A549 (cell line): ENCODE data around the gene ASIC5. TPM values are rescaled to one million over a fixed set of nuclear protein-coding genes. Genes with fewer than 3 reads are reported as not detected.
A peak's percentile ranks its signal among the peaks of the same experiment; 100 is the strongest.

ENCODE experiments used
- ATAC-seq, 2 experiments: fragments of 200-7000 bp in 1 of 2; fragments of >200 bp in 1 of 2; cut with Nextera tagmentation in 1 of 2; cut with Tn5 transposase in 1 of 2; 3 replicates each; pipeline versions ENCODE4 v1.8.0 to v1.9.1; 2018 to 2020; ENCODE audit warnings: mild to moderate bottlenecking in 1 of 2, moderate library complexity in 1 of 2
- CTCF ChIA-PET: fragments of 300-600 bp; sonication (Branson Sonifier 250); formaldehyde crosslinking; extraction: SDS; loops from one replicate; lab custom pipeline; 2021; ENCODE audit warnings: antibody characterized with exemption, inconsistent platforms; lab: Yijun Ruan, JAX
- POLR2A ChIA-PET: fragments of 350-600 bp; formaldehyde crosslinking; extraction: SDS; loops from one replicate; lab custom pipeline; 2021; ENCODE audit warnings: antibody characterized with exemption, inconsistent platforms; lab: Yijun Ruan, JAX
- DNase-seq, 2 experiments: peaks; one replicate each; pipeline versions ENCODE4 v3.0.0 to v3.0.0-alpha.2; 2011 to 2016; ENCODE audit warnings: low read depth in 1 of 2, low spot score in 1 of 2
- FAIRE-seq: peaks from 2 replicates; lab custom pipeline; 2011; peaks lifted over from hg19 to GRCh38; lab: Jason Lieb, UNC
- H3K27ac ChIP-seq, 2 experiments: fragments of >200 bp; sonication (Bioruptor Twin); formaldehyde crosslinking; 3 replicates each; pipeline ENCODE4 v1.5.1; 2016 to 2017
- H3K4me1 ChIP-seq: fragments of >200 bp; sonication (Bioruptor Twin); formaldehyde crosslinking; 3 replicates; pipeline ENCODE4 v1.6.1; 2016
- H3K4me2 ChIP-seq: fragments of >200 bp; sonication (Bioruptor Twin); formaldehyde crosslinking; 3 replicates; pipeline ENCODE4 v1.6.1; 2016
- H3K4me3 ChIP-seq: fragments of >200 bp; sonication (Bioruptor Twin); formaldehyde crosslinking; 3 replicates; pipeline ENCODE4 v1.5.1; 2016
- H3K9me3 ChIP-seq: fragments of >200 bp; sonication (Bioruptor Twin); formaldehyde crosslinking; 3 replicates; pipeline ENCODE4 v1.6.1; 2016
- BHLHE40 ChIP-seq: IDR thresholded peaks from 2 replicates; pipeline ENCODE4 v1.6.1; 2012; ENCODE audit warnings: low read depth, low read length, inconsistent platforms
- CBX8 ChIP-seq: fragments of 200-600 bp; sonication (generic); IDR thresholded peaks from 2 replicates; pipeline ENCODE4 v1.6.1; 2016
- CHD2 ChIP-seq: fragments of 150-350 bp; IDR thresholded peaks from 2 replicates; pipeline ENCODE4 v1.6.1; 2014; ENCODE audit warnings: low read length; ENCODE audit not compliant: partially characterized antibody
- CTCF ChIP-seq: fragments of >200 bp; sonication (Bioruptor Twin); formaldehyde crosslinking; IDR thresholded peaks from 3 replicates; pipeline ENCODE4 v1.5.1; 2016
- EHF ChIP-seq: fragments of 250-450 bp; sonication (Bioruptor Pico); IDR thresholded peaks from 2 replicates; pipeline ENCODE4 v1.5.0; 2020; ENCODE audit warnings: mild to moderate bottlenecking
- FOSB ChIP-seq: fragments of 250-450 bp; sonication (Bioruptor Pico); IDR thresholded peaks from 2 replicates; pipeline ENCODE4 v1.5.0; 2020; ENCODE audit warnings: mild to moderate bottlenecking, moderate library complexity
- FOXS1 ChIP-seq: fragments of 250-450 bp; sonication (Bioruptor Pico); IDR thresholded peaks from 2 replicates; pipeline ENCODE4 v1.5.0; 2020; ENCODE audit warnings: mild to moderate bottlenecking, moderate library complexity
- HOXB13 ChIP-seq: fragments of 250-450 bp; sonication (Bioruptor Pico); IDR thresholded peaks from 2 replicates; pipeline ENCODE4 v1.5.0; 2020; ENCODE audit warnings: low read depth, mild to moderate bottlenecking, moderate library complexity
- HOXB5 ChIP-seq: fragments of 250-450 bp; sonication (Bioruptor Pico); IDR thresholded peaks from 2 replicates; pipeline ENCODE4 v1.5.0; 2020; ENCODE audit warnings: mild to moderate bottlenecking, moderate library complexity
- JUN ChIP-seq, 2 experiments: fragments of >200 bp; sonication (Bioruptor Twin); formaldehyde crosslinking; IDR thresholded peaks; 2 replicates in 1 of 2; 3 replicates in 1 of 2; pipeline ENCODE4 v1.6.1; 2016 to 2017
- MAFK ChIP-seq: fragments of 450-650 bp; IDR thresholded peaks from 2 replicates; pipeline ENCODE4 v1.6.1; 2014; ENCODE audit not compliant: partially characterized antibody
- MAX ChIP-seq: IDR thresholded peaks from 2 replicates; pipeline ENCODE4 v1.6.1; 2012
- MAZ ChIP-seq: fragments of 150-350 bp; IDR thresholded peaks from 2 replicates; pipeline ENCODE4 v1.6.1; 2014; ENCODE audit warnings: antibody characterized with exemption, low read depth, low read length, borderline replicate concordance
- NR3C1 ChIP-seq: fragments of >200 bp; sonication (Bioruptor Twin); formaldehyde crosslinking; IDR thresholded peaks from 3 replicates; pipeline ENCODE4 v1.6.1; 2017
- POLR2A ChIP-seq: IDR thresholded peaks from 2 replicates; pipeline ENCODE4 v1.6.1; 2012; ENCODE audit warnings: mild to moderate bottlenecking, low read length
- RAD21 ChIP-seq, 2 experiments: fragments of >200 bp in 1 of 2; sonication (Bioruptor Twin) in 1 of 2; formaldehyde crosslinking in 1 of 2; IDR thresholded peaks in 1 of 2; conservative IDR thresholded peaks in 1 of 2; 2 replicates in 1 of 2; 3 replicates in 1 of 2; pipeline ENCODE4 v1.6.1; 2012 to 2018; ENCODE audit warnings: inconsistent platforms in 1 of 2
- REST ChIP-seq: fragments of 200-600 bp; sonication (generic); IDR thresholded peaks from 2 replicates; pipeline ENCODE4 v1.6.1; 2016; ENCODE audit warnings: antibody characterized with exemption, mild to moderate bottlenecking, moderate library complexity
- SMC3 ChIP-seq: fragments of >200 bp; sonication (Bioruptor Twin); formaldehyde crosslinking; IDR thresholded peaks from 3 replicates; pipeline ENCODE4 v1.6.1; 2018; ENCODE audit warnings: inconsistent platforms
- SREBF2 ChIP-seq: fragments of 450-650 bp; IDR thresholded peaks from 2 replicates; pipeline ENCODE4 v1.6.1; 2014; ENCODE audit warnings: mild to moderate bottlenecking, moderate library complexity
- ZFP36 ChIP-seq: fragments of 450-650 bp; IDR thresholded peaks from 2 replicates; pipeline ENCODE4 v1.6.1; 2014; ENCODE audit warnings: borderline replicate concordance; ENCODE audit not compliant: partially characterized antibody
- WGBS: methylation state at CpG from one replicate; pipeline ENCODE4 v1.1.6; 2017; ENCODE audit errors: missing lambda C conversion rate; 5-methylcytosine and 5-hydroxymethylcytosine counted together
- polyA plus RNA-seq, 4 experiments: library from polyadenylated mRNA; depleted of rRNA in 3 of 4; stranded (reverse); fragments of >200 nt; fragmentation: RNase III in 1 of 4; extraction: RNeasy Plus Mini Kit Qiagen cat#74134 plus additional on column Dnase treatment in 1 of 4; gene quantifications; 2 replicates in 3 of 4; 3 replicates in 1 of 4; pipeline ENCODE4 v1.2.3, GENCODE V29; 2011 to 2017

The ASIC5 gene
- polyA plus RNA-seq, 2 of the 4 experiments (the other 2 are of a cell fraction), result not detected

- Histone ChIP-seq H3K4me2 (peak overlapping the region; percentile 80), H3K4me3 (peak overlapping the region; percentile 47), H3K27ac (peak overlapping the region; percentile 82 to 83), H3K4me1 (no peaks in the 10 kb centered on the region), H3K9me3 (no peaks in the 10 kb centered on the region)
- FAIRE-seq (no peak), ATAC-seq (peak; percentile 97 to 98), DNase-seq (peak; percentile 20 to 64)
- WGBS, result 6% methylated on average over 6 of the region's 6 CpGs
- ChIA-PET POLR2A (no interaction called here), CTCF (no interaction called here)
- TF ChIP-seq SREBF2 (no peak), RAD21 (conservative IDR thresholded peaks at IDR 0.05 in 1 of 2, IDR thresholded peaks at IDR 0.05 in 1 of 2) (no peak), MAZ (no peak), REST (no peak), FOSB (CRISPR knock-in tag) (no peak), MAX (0 out of 2 replicates have a peak, but pooled peaks have one; percentile 4), MAFK (peak; percentile 92), POLR2A (peak; percentile 10; the same call in 1 of the 2 replicates)
These were observed 11.4 kb downstream of the ASIC5 start for GRCh38 chr4:155854582-155855226.

GRCh38 chr4:155853189-155853588, 12.9 kb downstream of the ASIC5 start:
- FAIRE-seq (no peak), ATAC-seq (no peak), DNase-seq (no peak)
- Histone ChIP-seq H3K9me3 (no peaks in the 10 kb centered on the region), H3K4me3 (no peak overlapping the region), H3K4me2 (no peak overlapping the region), H3K27ac (no peak overlapping the region), H3K4me1 (no peaks in the 10 kb centered on the region)
- ChIA-PET POLR2A (no interaction called here), CTCF (no interaction called here)
- no peak for TF ChIP-seq EHF (CRISPR knock-in tag)
- no peak for TF ChIP-seq HOXB5
- TF ChIP-seq SMC3, result no peak
- no peak for TF ChIP-seq CBX8
- TF ChIP-seq FOXS1 (CRISPR knock-in tag), result no peak
- TF ChIP-seq CHD2, result no peak
- TF ChIP-seq BHLHE40, result no peak
- no peak for TF ChIP-seq HOXB13 (CRISPR knock-in tag)
- TF ChIP-seq RAD21 (conservative IDR thresholded peaks at IDR 0.05 in 1 of 2, IDR thresholded peaks at IDR 0.05 in 1 of 2), result no peak
- TF ChIP-seq JUN (IDR thresholded peaks at IDR 0.05), result no peak
- TF ChIP-seq ZFP36, result no peak
- TF ChIP-seq REST, result no peak
- no peak for TF ChIP-seq CTCF
- no peak for TF ChIP-seq NR3C1
- WGBS, result 93% methylated on average over 3 of the region's 3 CpGs
